Measurements from ENCODE around the gene PPTC7. TPM values are rescaled to one million over a fixed set of nuclear protein-coding genes. Genes with fewer than 3 reads are reported as not detected.
"Not testable (repeated sequence)": the region's sequence is repeated elsewhere in the genome, so short reads cannot be mapped to it uniquely, and the experiment has no call there.

Gene PPTC7
- total RNA-seq, 1 donor from 2014 or later, result 39.8 TPM

GRCh38 chr12:110563702-110564470 lies 19.2 kb downstream of the PPTC7 start:
- intact Hi-C loops (cut with micrococcal nuclease), result loop anchor here (5.0 kb wide), 1 partner anchor 62 kb away; the partner anchor contains the start of genes RAD9B and VPS29

GRCh38 chr12:110562386-110562785 lies 20.7 kb downstream of the PPTC7 start:
- intact Hi-C loops (cut with micrococcal nuclease), result loop anchor here (1.0 to 5.0 kb wide), 3 partner anchors 16 to 438 kb away; partner anchors contain the start of genes IFT81, RAD9B and VPS29

GRCh38 chr12:110561471-110562201 lies 21.5 kb downstream of the PPTC7 start:
- intact Hi-C loops (cut with micrococcal nuclease), result loop anchor here (1.0 to 5.0 kb wide), 3 partner anchors 17 to 437 kb away; partner anchors contain the start of genes IFT81, RAD9B and VPS29

- intact Hi-C loops (cut with micrococcal nuclease), result loop anchor here (5.0 kb wide), 1 partner anchor 59 kb away; the partner anchor contains the start of genes RAD9B and VPS29
Observed at GRCh38 chr12:110560946-110561345, 22.2 kb downstream of the PPTC7 start.

- intact Hi-C loops (cut with micrococcal nuclease), result loop anchor here (5.0 kb wide), 1 partner anchor 58 kb away; the partner anchor contains the start of genes RAD9B and VPS29
Observed at GRCh38 chr12:110560048-110560447, 23.1 kb downstream of the PPTC7 start.

- intact Hi-C loops (cut with micrococcal nuclease), result not testable (repeated sequence)
Observed at GRCh38 chr12:110558945-110559344, 24.2 kb downstream of the PPTC7 start.

GRCh38 chr12:110557300-110557699 lies 25.8 kb downstream of the PPTC7 start:
- intact Hi-C loops (cut with micrococcal nuclease), result no loop called here

- intact Hi-C loops (cut with micrococcal nuclease), result no loop called here
Observed at GRCh38 chr12:110556705-110557104, 26.4 kb downstream of the PPTC7 start.

- intact Hi-C loops (cut with micrococcal nuclease), result no loop called here
Observed at GRCh38 chr12:110555577-110556406, 27.3 kb downstream of the PPTC7 start.

- intact Hi-C loops (cut with micrococcal nuclease), result no loop called here
Observed at GRCh38 chr12:110554184-110554583, 28.9 kb downstream of the PPTC7 start.

- intact Hi-C loops (cut with micrococcal nuclease), result loop anchor here (1.0 kb wide), 1 partner anchor 101 kb away; the partner anchor contains the start of gene ARPC3
Observed at GRCh38 chr12:110550981-110551380, 32.1 kb downstream of the PPTC7 start.

- intact Hi-C loops (cut with micrococcal nuclease), result no loop called here
Observed at GRCh38 chr12:110549716-110550115, 33.4 kb downstream of the PPTC7 start.

- intact Hi-C loops (cut with micrococcal nuclease), result no loop called here
Observed at GRCh38 chr12:110548678-110549077, 34.4 kb downstream of the PPTC7 start.

- intact Hi-C loops (cut with micrococcal nuclease), result no loop called here
Observed at GRCh38 chr12:110547090-110547489, 36.0 kb downstream of the PPTC7 start.

- intact Hi-C loops (cut with micrococcal nuclease), result no loop called here
Observed at GRCh38 chr12:110546339-110546738, 36.8 kb downstream of the PPTC7 start.

GRCh38 chr12:110545812-110546211 lies 37.3 kb downstream of the PPTC7 start:
- intact Hi-C loops (cut with micrococcal nuclease), result no loop called here

- intact Hi-C loops (cut with micrococcal nuclease), result not testable (repeated sequence)
Observed at GRCh38 chr12:110545259-110545658, 37.9 kb downstream of the PPTC7 start.

GRCh38 chr12:110543965-110544364 lies 39.2 kb downstream of the PPTC7 start:
- intact Hi-C loops (cut with micrococcal nuclease), result no loop called here

GRCh38 chr12:110543252-110543959 lies 39.7 kb downstream of the PPTC7 start:
- intact Hi-C loops (cut with micrococcal nuclease), result no loop called here

- intact Hi-C loops (cut with micrococcal nuclease), result no loop called here
Observed at GRCh38 chr12:110540048-110540447, 43.1 kb downstream of the PPTC7 start.

Data from T-helper 1 cell treated with Interleukin-12 subunit alpha and Interleukin-12 subunit beta and Interleukin-4 antibody, amounts not matched to agents 30 ng/mL and 1 ng/mL, for 36 hours (primary cell).